Loucy (cell line): ENCODE data around the gene DMRTC2.
A peak's percentile ranks its signal among the peaks of the same experiment; 100 is the strongest.

ENCODE experiments used
- H2AFZ ChIP-seq: fragments of 200-600 bp; sonication (generic); 2 replicates; pipeline ENCODE4 v1.6.0; 2016; ENCODE audit warnings: antibody characterized with exemption, mild to moderate bottlenecking, low read length, moderate library complexity
- H3F3A ChIP-seq: fragments of 200-600 bp; 2 replicates; pipeline ENCODE4 v1.6.0; 2016; ENCODE audit warnings: antibody characterized with exemption, low read depth, mild to moderate bottlenecking
- H3K27me3 ChIP-seq: fragments of 200-600 bp; sonication (generic); 2 replicates; pipeline ENCODE4 v1.6.1; 2014; ENCODE audit warnings: low read length, mild to moderate bottlenecking; ENCODE audit not compliant: insufficient read depth, poor library complexity, severe bottlenecking
- H3K36me3 ChIP-seq: fragments of 200-600 bp; sonication (generic); 2 replicates; pipeline ENCODE4 v1.6.1; 2016; ENCODE audit warnings: low read length; ENCODE audit not compliant: insufficient read depth
- H3K4me1 ChIP-seq: fragments of 200-600 bp; sonication (generic); 2 replicates; pipeline ENCODE4 v1.5.1; 2014; ENCODE audit warnings: low read length, mild to moderate bottlenecking; ENCODE audit not compliant: insufficient read depth, poor library complexity, severe bottlenecking
- H3K4me2 ChIP-seq: fragments of 200-600 bp; sonication (generic); 2 replicates; pipeline ENCODE4 v1.6.0; 2014; ENCODE audit warnings: antibody characterized with exemption, low read length, low read depth, mild to moderate bottlenecking; ENCODE audit not compliant: poor library complexity, severe bottlenecking
- H3K4me3 ChIP-seq: fragments of 200-600 bp; sonication (generic); 2 replicates; pipeline ENCODE4 v1.5.1; 2014; ENCODE audit warnings: low read length, mild to moderate bottlenecking, mixed read lengths; ENCODE audit not compliant: poor library complexity, severe bottlenecking
- H3K79me2 ChIP-seq: fragments of 200-600 bp; sonication (generic); 2 replicates; pipeline ENCODE4 v1.6.1; 2014; ENCODE audit warnings: low read length; ENCODE audit not compliant: insufficient read depth
- H3K9ac ChIP-seq: fragments of 200-600 bp; sonication (generic); 2 replicates; pipeline ENCODE4 v1.6.0; 2014; ENCODE audit warnings: mild to moderate bottlenecking, low read depth, low read length, moderate library complexity; ENCODE audit not compliant: poor library complexity, severe bottlenecking
- H3K9me2 ChIP-seq: fragments of 200-600 bp; sonication (generic); replicated peaks from 2 replicates; pipeline ENCODE4 v1.6.1; 2016; ENCODE audit warnings: low read depth, low read length, mixed read lengths
- H3K9me3 ChIP-seq: fragments of 200-600 bp; sonication (generic); 2 replicates; pipeline ENCODE4 v1.6.1; 2014; ENCODE audit warnings: mild to moderate bottlenecking, antibody characterized with exemption, low read length, low read depth; ENCODE audit not compliant: insufficient read depth
- H4K20me1 ChIP-seq: fragments of 200-600 bp; sonication (generic); 2 replicates; pipeline ENCODE4 v1.6.0; 2014; ENCODE audit warnings: antibody characterized with exemption, low read length, mild to moderate bottlenecking; ENCODE audit not compliant: insufficient read depth, poor library complexity, severe bottlenecking
- EZH2phosphoT487 ChIP-seq: fragments of 200-600 bp; IDR thresholded peaks from 2 replicates; pipeline ENCODE4 v1.6.1; 2018; ENCODE audit warnings: antibody characterized with exemption, mild to moderate bottlenecking, moderate library complexity, borderline replicate concordance
- TF ChIP-seq, protein P1 (sequence below): fragments of 200-600 bp; sonication (generic); conservative IDR thresholded peaks from 2 replicates; pipeline ENCODE4 v1.5.1; 2014; ENCODE audit warnings: mild to moderate bottlenecking, antibody characterized with exemption, low read length

DMRTC2 gene

DNA sequence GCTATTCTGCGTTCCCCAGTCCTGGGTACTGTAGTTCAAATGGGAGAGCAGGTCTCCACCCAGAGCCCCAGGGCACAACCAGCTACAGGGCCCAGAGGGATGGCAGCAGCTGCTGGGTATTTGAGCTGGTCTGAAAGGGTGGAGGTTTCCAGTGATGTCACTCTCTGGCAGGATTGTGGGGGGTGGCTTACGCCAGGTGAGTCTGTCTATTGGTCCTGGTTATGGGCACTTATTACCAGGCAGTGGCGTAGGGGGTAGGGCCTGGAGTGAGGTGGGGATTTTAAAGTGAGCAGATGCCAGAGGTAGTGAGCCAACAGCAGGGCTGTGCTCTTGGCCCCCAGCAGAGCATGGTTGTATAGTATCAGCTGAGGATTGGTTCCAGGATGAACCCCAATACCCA lies 21.4 kb downstream of the DMRTC2 start:
- TF ChIP-seq, protein P1, sequence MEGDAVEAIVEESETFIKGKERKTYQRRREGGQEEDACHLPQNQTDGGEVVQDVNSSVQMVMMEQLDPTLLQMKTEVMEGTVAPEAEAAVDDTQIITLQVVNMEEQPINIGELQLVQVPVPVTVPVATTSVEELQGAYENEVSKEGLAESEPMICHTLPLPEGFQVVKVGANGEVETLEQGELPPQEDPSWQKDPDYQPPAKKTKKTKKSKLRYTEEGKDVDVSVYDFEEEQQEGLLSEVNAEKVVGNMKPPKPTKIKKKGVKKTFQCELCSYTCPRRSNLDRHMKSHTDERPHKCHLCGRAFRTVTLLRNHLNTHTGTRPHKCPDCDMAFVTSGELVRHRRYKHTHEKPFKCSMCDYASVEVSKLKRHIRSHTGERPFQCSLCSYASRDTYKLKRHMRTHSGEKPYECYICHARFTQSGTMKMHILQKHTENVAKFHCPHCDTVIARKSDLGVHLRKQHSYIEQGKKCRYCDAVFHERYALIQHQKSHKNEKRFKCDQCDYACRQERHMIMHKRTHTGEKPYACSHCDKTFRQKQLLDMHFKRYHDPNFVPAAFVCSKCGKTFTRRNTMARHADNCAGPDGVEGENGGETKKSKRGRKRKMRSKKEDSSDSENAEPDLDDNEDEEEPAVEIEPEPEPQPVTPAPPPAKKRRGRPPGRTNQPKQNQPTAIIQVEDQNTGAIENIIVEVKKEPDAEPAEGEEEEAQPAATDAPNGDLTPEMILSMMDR, result no peak
- TF ChIP-seq EZH2phosphoT487, result no peak
- Histone ChIP-seq H3K36me3 (peaks cover 83% of the 10 kb centered on the region), H3F3A (no peaks in the 10 kb centered on the region), H3K4me2 (peak overlapping the region; percentile 59), H4K20me1 (peaks cover 86% of the 10 kb centered on the region), H3K9me2 (no peaks in the 10 kb centered on the region), H3K9me3 (no peaks in the 10 kb centered on the region), H3K27me3 (no peaks in the 10 kb centered on the region), H3K79me2 (peaks cover 80% of the 10 kb centered on the region), H3K4me1 (peaks cover 43% of the 10 kb centered on the region), H3K9ac (no peak overlapping the region), H2AFZ (no peak overlapping the region), H3K4me3 (no peak overlapping the region)

DNA sequence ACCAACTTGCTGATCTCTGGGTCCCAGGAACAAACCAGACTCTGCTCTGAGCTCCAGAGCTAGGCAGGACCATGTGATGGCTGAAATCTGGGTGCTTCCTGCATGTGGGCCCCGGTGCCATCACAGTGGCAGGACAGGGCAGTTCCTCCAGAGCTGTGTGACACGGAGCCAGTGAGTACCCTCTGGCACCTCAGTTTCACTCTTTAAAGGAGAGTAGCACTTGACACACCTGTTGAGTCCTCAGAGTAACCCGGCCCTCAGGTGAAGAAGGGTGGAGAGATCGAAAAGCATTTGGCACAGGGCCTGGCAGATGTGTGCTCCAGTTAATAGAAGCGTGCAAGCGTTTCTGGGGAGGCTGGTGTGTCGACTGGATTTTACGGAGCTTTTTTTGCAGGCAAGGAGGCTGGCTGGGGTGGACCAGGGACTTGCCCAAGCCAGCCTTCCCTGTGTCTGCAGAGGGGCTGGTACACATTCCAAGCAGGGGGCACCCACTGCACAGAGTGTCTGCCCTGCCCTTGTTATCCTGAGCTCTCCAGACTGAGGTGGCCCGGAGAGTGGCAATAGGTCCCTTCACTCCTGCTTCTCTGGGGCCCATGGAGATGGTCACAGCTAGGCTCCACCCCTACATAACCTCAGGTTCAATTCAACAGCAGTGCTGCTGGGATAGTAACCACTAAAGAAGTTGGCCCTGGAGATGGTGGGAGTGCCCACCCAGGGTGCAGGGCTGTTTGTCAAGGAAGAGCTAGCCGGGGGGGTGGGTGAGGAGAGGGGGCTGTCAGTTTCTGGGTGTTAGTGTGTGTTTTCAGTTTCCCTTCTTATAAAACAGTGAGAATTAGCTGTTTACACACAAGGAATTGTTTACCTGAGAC lies 23.5 kb downstream of the DMRTC2 start:
- H3K27me3 ChIP-seq, result no peaks in the 10 kb centered on the region
- H3K9me2 ChIP-seq, result no peaks in the 10 kb centered on the region
- H3K4me1 ChIP-seq, result peaks cover 23% of the 10 kb centered on the region

DNA sequence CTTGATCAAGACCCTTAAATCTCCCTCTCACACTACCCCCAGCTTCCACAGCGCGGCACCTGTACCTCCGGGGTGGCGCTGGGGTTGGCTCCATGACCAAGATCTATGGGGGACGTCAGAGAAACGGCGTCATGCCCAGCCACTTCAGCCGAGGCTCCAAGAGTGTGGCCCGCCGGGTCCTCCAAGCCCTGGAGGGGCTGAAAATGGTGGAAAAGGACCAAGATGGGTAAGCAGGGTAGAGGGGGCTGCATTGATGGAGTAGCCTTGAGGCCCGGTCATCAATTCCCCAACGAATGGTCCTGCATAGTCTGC lies 24.1 kb downstream of the DMRTC2 start:
- TF ChIP-seq, protein P1, result no peak
- no peak for TF ChIP-seq EZH2phosphoT487
- peaks cover 72% of the 10 kb centered on the region for H3K36me3 ChIP-seq
- H3F3A ChIP-seq, result peaks cover 15% of the 10 kb centered on the region; the same call in 1 of the 2 replicates
- no peak overlapping the region for H3K4me2 ChIP-seq
- H3K9ac ChIP-seq, result no peak overlapping the region
- H2AFZ ChIP-seq, result no peak overlapping the region
- no peaks in the 10 kb centered on the region for H3K9me2 ChIP-seq
- H3K4me3 ChIP-seq, result no peak overlapping the region
- peaks cover 20% of the 10 kb centered on the region for H3K4me1 ChIP-seq
- no peaks in the 10 kb centered on the region for H3K27me3 ChIP-seq
- no peaks in the 10 kb centered on the region for H3K9me3 ChIP-seq
- H3K79me2 ChIP-seq, result peaks cover 53% of the 10 kb centered on the region
- peaks cover 60% of the 10 kb centered on the region for H4K20me1 ChIP-seq

More for the DNA sequence above, 23.5 kb downstream of the DMRTC2 start:
- H3K9me3 ChIP-seq, result no peaks in the 10 kb centered on the region
- peaks cover 66% of the 10 kb centered on the region for H4K20me1 ChIP-seq
- H3K9ac ChIP-seq, result peak overlapping the region; percentile 16
- peaks cover 15% of the 10 kb centered on the region; the same call in 1 of the 2 replicates for H3F3A ChIP-seq
- peaks cover 59% of the 10 kb centered on the region for H3K79me2 ChIP-seq
- H3K4me3 ChIP-seq, result no peak overlapping the region
- no peak for TF ChIP-seq EZH2phosphoT487
- TF ChIP-seq, protein P1, result no peak
- peaks cover 77% of the 10 kb centered on the region for H3K36me3 ChIP-seq
- H2AFZ ChIP-seq, result no peak overlapping the region
- H3K4me2 ChIP-seq, result peak overlapping the region; percentile 46
